SIG-M5 (cell line): ENCODE results near the gene THAP4.
A peak's percentile ranks its signal among the peaks of the same experiment; 100 is the strongest.
"Not testable (repeated sequence)": the region's sequence is repeated elsewhere in the genome, so short reads cannot be mapped to it uniquely, and the experiment has no call there.

Experiments used
- DNase-seq: peaks from one replicate; lab custom pipeline; 2025; lab: John Stamatoyannopoulos, UW

Gene THAP4

GRCh38 chr2:241612156-241613016 is 24.6 kb downstream of the THAP4 start:
- DNase-seq: no peak

GRCh38 chr2:241611062-241611461 is 25.9 kb downstream of the THAP4 start:
- DNase-seq: no peak

- peak; percentile 49 for DNase-seq
Observed at GRCh38 chr2:241609859-241610793, 26.8 kb downstream of the THAP4 start.

GRCh38 chr2:241608881-241609280 is 28.1 kb downstream of the THAP4 start:
- no peak for DNase-seq

GRCh38 chr2:241607162-241607885 is 29.6 kb downstream of the THAP4 start:
- DNase-seq: no peak

- DNase-seq: no peak
Observed at GRCh38 chr2:241606186-241606585, 30.8 kb downstream of the THAP4 start.

GRCh38 chr2:241603686-241604085 is 33.3 kb downstream of the THAP4 start:
- DNase-seq: no peak

GRCh38 chr2:241602720-241603119 is 34.2 kb downstream of the THAP4 start:
- DNase-seq: no peak

GRCh38 chr2:241601841-241602240 is 35.1 kb downstream of the THAP4 start:
- DNase-seq: no peak

- no peak for DNase-seq
Observed at GRCh38 chr2:241599615-241600014, 37.3 kb downstream of the THAP4 start.

- no peak for DNase-seq
Observed at GRCh38 chr2:241598487-241598886, 38.5 kb downstream of the THAP4 start.

GRCh38 chr2:241598061-241598460 is 38.9 kb downstream of the THAP4 start:
- no peak for DNase-seq

GRCh38 chr2:241597561-241597960 is 39.4 kb downstream of the THAP4 start:
- no peak for DNase-seq

- no peak for DNase-seq
Observed at GRCh38 chr2:241595600-241596140, 41.3 kb downstream of the THAP4 start.

GRCh38 chr2:241593271-241593670 is 43.7 kb downstream of the THAP4 start:
- no peak for DNase-seq

- no peak for DNase-seq
Observed at GRCh38 chr2:241592126-241592845, 44.7 kb downstream of the THAP4 start.

GRCh38 chr2:241590496-241591455 is 46.2 kb downstream of the THAP4 start:
- DNase-seq: not testable (repeated sequence)

- not testable (repeated sequence) for DNase-seq
Observed at GRCh38 chr2:241589863-241590262, 47.1 kb downstream of the THAP4 start.

GRCh38 chr2:241586564-241587264 is 50.2 kb downstream of the THAP4 start:
- no peak for DNase-seq
